Glutamatergic neuron (in vitro differentiated cells): ENCODE data around the gene C5orf15. TPM values are rescaled to one million over a fixed set of nuclear protein-coding genes. Genes with fewer than 3 reads are reported as not detected.

ENCODE experiments used
- DNase-seq: peaks from one replicate; pipeline ENCODE4 v3.0.0; 2022
- H3K27ac Mint-ChIP-seq: one replicate; pipeline ENCODE4 v1.8.0; 2020; ENCODE audit warnings: mild to moderate bottlenecking, mixed read lengths, inconsistent platforms; ENCODE audit not compliant: unreplicated experiment
- H3K27me3 Mint-ChIP-seq: one replicate; pipeline ENCODE4 v1.8.0; 2020; ENCODE audit warnings: mild to moderate bottlenecking, moderate library complexity, mixed read lengths, inconsistent platforms; ENCODE audit not compliant: unreplicated experiment
- H3K36me3 Mint-ChIP-seq: one replicate; pipeline ENCODE4 v1.8.0; 2020; ENCODE audit warnings: mild to moderate bottlenecking, mixed read lengths, inconsistent platforms; ENCODE audit not compliant: unreplicated experiment
- H3K4me1 Mint-ChIP-seq: one replicate; pipeline ENCODE4 v1.8.0; 2020; ENCODE audit warnings: mild to moderate bottlenecking, low read depth, mixed read lengths, inconsistent platforms; ENCODE audit not compliant: unreplicated experiment
- H3K4me3 Mint-ChIP-seq: one replicate; pipeline ENCODE4 v1.8.0; 2020; ENCODE audit warnings: mild to moderate bottlenecking, mixed read lengths, inconsistent platforms; ENCODE audit not compliant: unreplicated experiment
- H3K9me3 Mint-ChIP-seq: one replicate; pipeline ENCODE4 v1.8.0; 2020; ENCODE audit warnings: mild to moderate bottlenecking, moderate library complexity, mixed read lengths, inconsistent platforms; ENCODE audit not compliant: unreplicated experiment
- CTCF ChIP-seq: fragments of 200-600 bp; sonication (generic); IDR thresholded peaks from one replicate; pipeline ENCODE4 v1.5.0; 2021; ENCODE audit not compliant: partially characterized antibody, unreplicated experiment
- total RNA-seq: library from RNA; stranded (reverse); fragmentation: NEBNext Ultra II Directional; extraction: Animal tissue kit (Norgen Biotek cat#: 25700); gene quantifications from one replicate; pipeline ENCODE4 v1.2.1, GENCODE V29; 2021; ENCODE audit not compliant: unreplicated experiment

C5orf15 gene
- total RNA-seq, 1 donor from 2014 or later: 35.7 TPM

- Mint-ChIP-seq H3K4me3 (no peak overlapping the region), H3K9me3 (peaks cover 1% of the 10 kb centered on the region), H3K27ac (no peak overlapping the region), H3K27me3 (peaks cover 2% of the 10 kb centered on the region), H3K36me3 (no peaks in the 10 kb centered on the region), H3K4me1 (peaks cover 31% of the 10 kb centered on the region)
- DNase-seq: no peak
- TF ChIP-seq CTCF: no peak
Observed at GRCh38 chr5:133990396-133990795, 22.0 kb upstream of the C5orf15 start.

DNA sequence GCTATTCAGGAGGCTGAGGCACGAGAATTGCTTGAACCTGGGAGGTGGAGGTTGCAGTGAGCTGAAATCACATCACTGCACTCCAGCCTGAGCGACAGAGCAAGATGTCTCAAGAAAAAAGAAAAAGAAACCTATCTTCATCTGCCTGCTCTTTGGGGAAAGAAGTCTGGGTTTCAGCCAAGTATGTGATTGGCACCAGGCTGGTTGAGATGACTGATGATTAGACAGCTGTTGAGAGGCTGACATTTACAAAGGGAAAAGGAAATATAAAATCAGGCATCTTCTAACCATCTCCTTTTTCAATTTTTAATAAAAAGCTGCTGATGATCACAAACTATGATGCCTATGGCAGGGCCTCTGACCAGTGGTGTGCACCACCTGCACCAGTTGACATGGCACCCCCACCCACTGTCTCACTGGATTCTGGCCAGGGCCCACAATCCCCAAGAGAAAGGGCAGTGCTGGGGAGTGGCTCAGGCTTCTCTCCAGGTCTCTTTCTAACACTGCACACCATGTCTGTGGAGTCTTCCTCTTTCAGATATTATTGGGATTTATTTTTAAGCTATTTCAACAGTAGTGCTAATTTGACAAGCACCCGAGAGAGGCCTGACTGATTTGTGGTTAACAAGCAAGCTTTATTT lies 17.2 kb upstream of the C5orf15 start:
- Mint-ChIP-seq H3K4me1 (peaks cover 7% of the 10 kb centered on the region), H3K9me3 (no peaks in the 10 kb centered on the region), H3K27ac (no peak overlapping the region), H3K4me3 (no peak overlapping the region), H3K36me3 (peaks cover 4% of the 10 kb centered on the region), H3K27me3 (no peaks in the 10 kb centered on the region)
- DNase-seq: no peak
- TF ChIP-seq CTCF: no peak

GRCh38 chr5:133983674-133984073 lies 15.2 kb upstream of the C5orf15 start:
- Mint-ChIP-seq H3K4me3 (no peak overlapping the region), H3K27me3 (no peaks in the 10 kb centered on the region), H3K27ac (no peak overlapping the region), H3K36me3 (peaks cover 4% of the 10 kb centered on the region), H3K9me3 (no peaks in the 10 kb centered on the region), H3K4me1 (peaks cover 5% of the 10 kb centered on the region)
- no peak for DNase-seq
- TF ChIP-seq CTCF: no peak

DNA sequence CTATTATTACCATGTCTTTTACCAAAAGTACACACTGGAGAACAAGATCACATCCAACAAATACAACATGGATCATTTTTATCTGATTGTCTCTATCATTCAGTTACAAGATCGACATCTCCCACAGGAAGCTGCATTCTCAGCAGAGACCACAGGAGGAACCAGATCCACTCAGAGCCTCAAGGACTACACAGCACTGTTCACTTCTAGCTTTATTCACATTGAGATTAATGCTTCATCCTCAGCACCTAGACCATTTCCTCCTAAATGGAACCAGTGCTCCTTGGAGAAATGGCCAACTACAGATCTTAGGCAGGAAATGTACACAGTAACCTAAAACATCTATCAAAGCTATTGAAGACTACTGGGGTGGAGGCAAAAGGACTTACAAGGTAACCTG lies 13.3 kb upstream of the C5orf15 start:
- Mint-ChIP-seq H3K4me3 (no peak overlapping the region), H3K9me3 (no peaks in the 10 kb centered on the region), H3K36me3 (peaks cover 4% of the 10 kb centered on the region)

More for the DNA sequence above, 13.3 kb upstream of the C5orf15 start:
- H3K27ac Mint-ChIP-seq: no peak overlapping the region
- no peak for TF ChIP-seq CTCF
- H3K27me3 Mint-ChIP-seq: no peaks in the 10 kb centered on the region
- peaks cover 5% of the 10 kb centered on the region for H3K4me1 Mint-ChIP-seq
- no peak for DNase-seq
